SK-N-SH (cell line): Measurements from ENCODE around the gene MAP3K5. TPM values are rescaled to one million over a fixed set of nuclear protein-coding genes. Genes with fewer than 3 reads are reported as not detected.

Source experiments
- CTCF ChIA-PET: fragments of 300-600, 350-600 bp; formaldehyde crosslinking; extraction: SDS; loops from one replicate; lab custom pipeline; 2021; lab: Yijun Ruan, JAX
- POLR2A ChIA-PET: fragments of 350-600 bp; sonication (Branson Sonifier 250); formaldehyde crosslinking; extraction: SDS; loops from one replicate; lab custom pipeline; 2020; ENCODE audit warnings: antibody characterized with exemption, inconsistent platforms; lab: Yijun Ruan, JAX
- DNase-seq: peaks from one replicate; pipeline ENCODE4 v3.0.0; 2012
- H2AFZ ChIP-seq: fragments of 200-600 bp; sonication (generic); 2 replicates; pipeline ENCODE4 v1.8.1; 2016; ENCODE audit warnings: antibody characterized with exemption, mild to moderate bottlenecking, low read depth
- H3F3A ChIP-seq: fragments of 200-600 bp; sonication (generic); replicated peaks from 2 replicates; pipeline ENCODE3; 2016; ENCODE audit warnings: antibody characterized with exemption, mild to moderate bottlenecking; ENCODE audit not compliant: insufficient read depth
- H3K27ac ChIP-seq, 2 experiments: fragments of 200-500 bp in 1 of 2; fragments of 200-600 bp in 1 of 2; sonication (Bioruptor generic) in 1 of 2; sonication (generic), shearing (Covaris generic) in 1 of 2; 2 replicates each; pipeline versions ENCODE4 v1.5.1 to v1.6.1; 2014 to 2016; ENCODE audit warnings: low read depth in 2 of 2, inconsistent platforms in 1 of 2, low read length in 1 of 2, mild to moderate bottlenecking in 1 of 2, mixed read lengths in 1 of 2
- H3K27me3 ChIP-seq: fragments of 200-600 bp; sonication (generic), shearing (Covaris generic); 2 replicates; pipeline ENCODE4 v1.6.1; 2016; ENCODE audit warnings: mixed run types; ENCODE audit not compliant: insufficient read depth
- H3K36me3 ChIP-seq, 2 experiments: fragments of 200-500 bp in 1 of 2; fragments of 200-600 bp in 1 of 2; sonication (Bioruptor generic) in 1 of 2; sonication (generic) in 1 of 2; replicated peaks in 1 of 2; 2 replicates each; pipeline versions ENCODE3 to v1.5.1; 2014 to 2016; ENCODE audit warnings: low read length in 1 of 2, mild to moderate bottlenecking in 1 of 2; ENCODE audit not compliant: insufficient read depth in 2 of 2, control insufficient read depth in 1 of 2
- H3K4me1 ChIP-seq, 2 experiments: fragments of 200-500 bp in 1 of 2; fragments of 200-600 bp in 1 of 2; sonication (Bioruptor generic) in 1 of 2; sonication (generic), shearing (Covaris generic) in 1 of 2; 2 replicates each; pipeline versions ENCODE4 v1.5.1 to v1.6.1; 2014 to 2016; ENCODE audit warnings: low read depth in 1 of 2, low read length in 1 of 2, mixed run types in 1 of 2; ENCODE audit not compliant: insufficient read depth in 2 of 2, control insufficient read depth in 1 of 2
- H3K4me2 ChIP-seq: fragments of 200-600 bp; sonication (generic), shearing (Covaris generic); 2 replicates; pipeline ENCODE4 v1.6.1; 2017; ENCODE audit warnings: mixed run types
- H3K4me3 ChIP-seq, 2 experiments: fragments of 200-500 bp in 1 of 2; fragments of 200-600 bp in 1 of 2; sonication (Bioruptor generic) in 1 of 2; sonication (generic), shearing (Covaris generic) in 1 of 2; 2 replicates each; pipeline versions ENCODE4 v1.5.1 to v1.8.1; 2014 to 2016; ENCODE audit warnings: low read depth in 2 of 2, inconsistent platforms in 1 of 2, low read length in 1 of 2, mild to moderate bottlenecking in 1 of 2, mixed read lengths in 1 of 2, moderate library complexity in 1 of 2
- H3K79me2 ChIP-seq: fragments of 200-600 bp; sonication (generic); 2 replicates; pipeline ENCODE4 v1.8.1; 2017; ENCODE audit warnings: mild to moderate bottlenecking; ENCODE audit not compliant: insufficient read depth
- H3K9ac ChIP-seq: fragments of 200-600 bp; sonication (generic); 2 replicates; pipeline ENCODE4 v1.6.1; 2017; ENCODE audit warnings: mixed run types
- H3K9me2 ChIP-seq: fragments of 200-600 bp; sonication (generic); 2 replicates; pipeline ENCODE4 v1.6.1; 2017; ENCODE audit warnings: mixed run types
- H3K9me3 ChIP-seq: fragments of 200-600 bp; sonication (generic); 2 replicates; pipeline ENCODE4 v1.6.1; 2017; ENCODE audit warnings: mixed run types, mild to moderate bottlenecking, moderate library complexity
- H4K20me1 ChIP-seq: fragments of 200-600 bp; sonication (generic); 2 replicates; pipeline ENCODE4 v1.6.1; 2017; ENCODE audit warnings: mild to moderate bottlenecking, mixed run types; ENCODE audit not compliant: insufficient read depth
- CHD2 ChIP-seq: fragments of 150-350 bp; IDR thresholded peaks from 2 replicates; pipeline ENCODE4 v1.6.1; 2018; ENCODE audit warnings: low read length; ENCODE audit not compliant: partially characterized antibody
- ELF1 ChIP-seq: IDR thresholded peaks from 2 replicates; pipeline ENCODE4 v1.4.0; 2012
- FOXJ3 ChIP-seq: sonication (generic); formaldehyde crosslinking; IDR thresholded peaks from 2 replicates; pipeline ENCODE4 v1.5.1; 2020; ENCODE audit warnings: mild to moderate bottlenecking, missing genetic modification reagents
- GATA2 ChIP-seq: sonication (generic); formaldehyde crosslinking; IDR thresholded peaks from 2 replicates; pipeline ENCODE4 v1.5.0; 2020; ENCODE audit warnings: mild to moderate bottlenecking, missing genetic modification reagents
- MAX ChIP-seq: IDR thresholded peaks from 2 replicates; pipeline ENCODE4 v1.4.0; 2012; ENCODE audit warnings: low read depth
- MEF2A ChIP-seq: IDR thresholded peaks from 2 replicates; pipeline ENCODE4 v1.4.0; 2012; ENCODE audit warnings: low read depth, borderline replicate concordance
- RCOR1 ChIP-seq: fragments of 150-350 bp; IDR thresholded peaks from 2 replicates; pipeline ENCODE4 v1.6.1; 2017; ENCODE audit warnings: antibody characterized with exemption, low read length
- RFX5 ChIP-seq: IDR thresholded peaks from 2 replicates; pipeline ENCODE4 v1.6.1; 2012; ENCODE audit warnings: mild to moderate bottlenecking, improper control_type of control experiment, low read length
- RXRA ChIP-seq: IDR thresholded peaks from 2 replicates; pipeline ENCODE4 v1.4.0; 2012; ENCODE audit warnings: low read depth, mild to moderate bottlenecking, borderline replicate concordance
- SIN3A ChIP-seq: IDR thresholded peaks from 2 replicates; pipeline ENCODE4 v1.6.1; 2012; ENCODE audit warnings: low read depth, mild to moderate bottlenecking, low read length, moderate library complexity, borderline replicate concordance
- SMC3 ChIP-seq: IDR thresholded peaks from 2 replicates; pipeline ENCODE4 v1.6.1; 2012; ENCODE audit warnings: low read depth, low read length, improper control_type of control experiment
- TCF12 ChIP-seq: IDR thresholded peaks from 2 replicates; pipeline ENCODE4 v1.4.0; 2012
- TEAD4 ChIP-seq: IDR thresholded peaks from 2 replicates; pipeline ENCODE4 v1.4.0; 2012; ENCODE audit warnings: mild to moderate bottlenecking, borderline replicate concordance; ENCODE audit not compliant: insufficient read depth
- USF2 ChIP-seq: fragments of 150-350 bp; IDR thresholded peaks from 2 replicates; pipeline ENCODE4 v1.6.1; 2017; ENCODE audit warnings: antibody characterized with exemption, low read length, low read depth, borderline replicate concordance
- YY1 ChIP-seq: IDR thresholded peaks from 2 replicates; pipeline ENCODE4 v1.4.0; 2012; ENCODE audit warnings: low read depth, mild to moderate bottlenecking
- WGBS: methylation state at CpG from one replicate; pipeline ENCODE4 v1.1.6; 2017; ENCODE audit warnings: low lambda C conversion rate; 5-methylcytosine and 5-hydroxymethylcytosine counted together
- polyA plus RNA-seq, 3 experiments: library from polyadenylated mRNA; depleted of rRNA; stranded (reverse); fragments of >200 nt; gene quantifications; 2 replicates each; pipeline ENCODE4 v1.2.3, GENCODE V29; 2012
- TF ChIP-seq, protein P1 (sequence below): fragments of 200-600 bp; sonication (generic); IDR thresholded peaks from 2 replicates; pipeline ENCODE4 v1.6.1; 2017; ENCODE audit warnings: antibody characterized with exemption, mild to moderate bottlenecking, moderate library complexity
- TF ChIP-seq, protein P2 (sequence below): fragments of 150-350 bp; IDR thresholded peaks from 2 replicates; pipeline ENCODE4 v1.6.1; 2016; ENCODE audit warnings: mild to moderate bottlenecking, low read depth, low read length

Gene MAP3K5
- polyA plus RNA-seq, 1 of the 3 experiments (the other 2 are of a cell fraction), result 1.4 TPM

GRCh38 chr6:136682292-136682691 lies 110.0 kb downstream of the MAP3K5 start:
- H2AFZ ChIP-seq, result no peak overlapping the region
- DNase-seq, result no peak
- 88% methylated on average over 3 of the region's 3 CpGs for WGBS

DNA sequence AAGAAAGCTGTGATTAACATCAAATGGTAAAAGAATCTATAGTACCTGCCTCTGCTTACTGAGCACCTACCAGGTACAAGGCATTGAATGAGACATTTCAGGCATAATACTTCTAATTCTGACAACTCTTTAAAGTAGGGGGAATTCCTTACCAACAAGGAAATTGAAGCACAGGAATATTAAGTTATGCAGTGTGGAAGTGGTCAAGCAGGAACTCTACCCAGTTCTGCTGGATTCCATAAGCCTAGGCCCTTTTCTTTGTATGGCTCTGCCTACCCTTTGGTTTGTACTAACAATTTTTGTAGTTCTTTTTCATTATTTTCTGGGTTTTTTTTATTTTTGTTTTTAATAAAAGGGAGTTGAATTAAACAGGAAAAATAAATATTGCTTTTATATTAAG lies 114.5 kb downstream of the MAP3K5 start:
- H3K27me3 ChIP-seq, result no peaks in the 10 kb centered on the region
- H3K9ac ChIP-seq, result no peak overlapping the region
- ChIA-PET POLR2A (no interaction called here), CTCF (no interaction called here)
- no peak overlapping the region for H3K27ac ChIP-seq
- DNase-seq, result no peak
- peaks cover 3% of the 10 kb centered on the region for H3F3A ChIP-seq
- H3K4me1 ChIP-seq, result no peaks in the 10 kb centered on the region
- no peaks in the 10 kb centered on the region for H3K36me3 ChIP-seq
- TF ChIP-seq TEAD4, result no peak
- no peak for TF ChIP-seq RFX5
- TF ChIP-seq, protein P1, sequence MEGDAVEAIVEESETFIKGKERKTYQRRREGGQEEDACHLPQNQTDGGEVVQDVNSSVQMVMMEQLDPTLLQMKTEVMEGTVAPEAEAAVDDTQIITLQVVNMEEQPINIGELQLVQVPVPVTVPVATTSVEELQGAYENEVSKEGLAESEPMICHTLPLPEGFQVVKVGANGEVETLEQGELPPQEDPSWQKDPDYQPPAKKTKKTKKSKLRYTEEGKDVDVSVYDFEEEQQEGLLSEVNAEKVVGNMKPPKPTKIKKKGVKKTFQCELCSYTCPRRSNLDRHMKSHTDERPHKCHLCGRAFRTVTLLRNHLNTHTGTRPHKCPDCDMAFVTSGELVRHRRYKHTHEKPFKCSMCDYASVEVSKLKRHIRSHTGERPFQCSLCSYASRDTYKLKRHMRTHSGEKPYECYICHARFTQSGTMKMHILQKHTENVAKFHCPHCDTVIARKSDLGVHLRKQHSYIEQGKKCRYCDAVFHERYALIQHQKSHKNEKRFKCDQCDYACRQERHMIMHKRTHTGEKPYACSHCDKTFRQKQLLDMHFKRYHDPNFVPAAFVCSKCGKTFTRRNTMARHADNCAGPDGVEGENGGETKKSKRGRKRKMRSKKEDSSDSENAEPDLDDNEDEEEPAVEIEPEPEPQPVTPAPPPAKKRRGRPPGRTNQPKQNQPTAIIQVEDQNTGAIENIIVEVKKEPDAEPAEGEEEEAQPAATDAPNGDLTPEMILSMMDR, result no peak
- H3K79me2 ChIP-seq, result no peaks in the 10 kb centered on the region
- H3K9me2 ChIP-seq, result no peaks in the 10 kb centered on the region
- H3K4me2 ChIP-seq, result no peak overlapping the region
- no peaks in the 10 kb centered on the region for H4K20me1 ChIP-seq
- H3K9me3 ChIP-seq, result no peaks in the 10 kb centered on the region
- H2AFZ ChIP-seq, result no peak overlapping the region
- H3K4me3 ChIP-seq, result no peak overlapping the region

More at GRCh38 chr6:136682292-136682691, 110.0 kb downstream of the MAP3K5 start:
- Histone ChIP-seq H3K36me3 (no peaks in the 10 kb centered on the region), H3F3A (peaks cover 3% of the 10 kb centered on the region), H3K9ac (no peak overlapping the region), H3K4me3 (no peak overlapping the region), H3K27me3 (no peaks in the 10 kb centered on the region), H3K9me2 (no peaks in the 10 kb centered on the region), H3K4me1 (no peaks in the 10 kb centered on the region), H3K27ac (no peak overlapping the region), H3K9me3 (no peaks in the 10 kb centered on the region), H3K79me2 (no peaks in the 10 kb centered on the region), H4K20me1 (no peaks in the 10 kb centered on the region), H3K4me2 (no peak overlapping the region)
- POLR2A ChIA-PET, result no interaction called here
- no peak for TF ChIP-seq TCF12
- no peak for TF ChIP-seq RXRA
- no peak for TF ChIP-seq CHD2
- no peak for TF ChIP-seq SMC3
- no peak for TF ChIP-seq SIN3A
- CTCF ChIA-PET, result interaction anchor here (0.6 to 1.4 kb wide), 2 partner anchors 38 to 72 kb away, joined by 3 to 4 read pairs; no protein-coding TSS in a partner anchor

- H2AFZ ChIP-seq, result no peak overlapping the region
- TF ChIP-seq MEF2A, result no peak
- TF ChIP-seq USF2, result no peak
- no peak for TF ChIP-seq MAX
- no peak for TF ChIP-seq YY1
- no peak for TF ChIP-seq SMC3
- TF ChIP-seq, protein P2, sequence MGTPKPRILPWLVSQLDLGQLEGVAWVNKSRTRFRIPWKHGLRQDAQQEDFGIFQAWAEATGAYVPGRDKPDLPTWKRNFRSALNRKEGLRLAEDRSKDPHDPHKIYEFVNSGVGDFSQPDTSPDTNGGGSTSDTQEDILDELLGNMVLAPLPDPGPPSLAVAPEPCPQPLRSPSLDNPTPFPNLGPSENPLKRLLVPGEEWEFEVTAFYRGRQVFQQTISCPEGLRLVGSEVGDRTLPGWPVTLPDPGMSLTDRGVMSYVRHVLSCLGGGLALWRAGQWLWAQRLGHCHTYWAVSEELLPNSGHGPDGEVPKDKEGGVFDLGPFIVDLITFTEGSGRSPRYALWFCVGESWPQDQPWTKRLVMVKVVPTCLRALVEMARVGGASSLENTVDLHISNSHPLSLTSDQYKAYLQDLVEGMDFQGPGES, result no peak
- TF ChIP-seq FOXJ3 (CRISPR knock-in tag), result no peak
- no peak for TF ChIP-seq GATA2 (CRISPR knock-in tag)
- TF ChIP-seq RCOR1, result no peak
- TF ChIP-seq, protein P1, result no peak
- TF ChIP-seq ELF1, result no peak
Observed at GRCh38 chr6:136677344-136677743, 114.9 kb downstream of the MAP3K5 start.

More at GRCh38 chr6:136677344-136677743, 114.9 kb downstream of the MAP3K5 start:
- H3K4me1 ChIP-seq, result no peaks in the 10 kb centered on the region
- 89% methylated on average over 4 of the region's 4 CpGs for WGBS
- no peak for DNase-seq
- no peak overlapping the region for H3K27ac ChIP-seq
- H3K79me2 ChIP-seq, result no peaks in the 10 kb centered on the region
- no peak overlapping the region for H3K4me3 ChIP-seq
- no peaks in the 10 kb centered on the region for H3K27me3 ChIP-seq
- H3K9ac ChIP-seq, result no peak overlapping the region
- no peaks in the 10 kb centered on the region for H3K9me2 ChIP-seq
- ChIA-PET CTCF (interaction anchor here (2.1 kb wide), 1 partner anchor 33 kb away, joined by 6 read pairs; no protein-coding TSS in a partner anchor), POLR2A (no interaction called here)
- no peaks in the 10 kb centered on the region for H3K36me3 ChIP-seq
- H4K20me1 ChIP-seq, result no peaks in the 10 kb centered on the region
- no peak overlapping the region for H3K4me2 ChIP-seq
- H3F3A ChIP-seq, result peaks cover 3% of the 10 kb centered on the region
- H3K9me3 ChIP-seq, result no peaks in the 10 kb centered on the region
